Colonic mucosa (tissue), 4 donors: Measurements from ENCODE around the gene ZBTB9. TPM values are rescaled to one million over a fixed set of nuclear protein-coding genes. Genes with fewer than 3 reads are reported as not detected.

ENCODE experiments used
- DNase-seq: peaks from one replicate; pipeline ENCODE4 v3.0.0-alpha.2; 2020
- H3K27ac ChIP-seq: fragments of 200-600 bp; one replicate; pipeline ENCODE4 v1.8.0; 2021
- H3K27me3 ChIP-seq: fragments of 200-600 bp; one replicate; pipeline ENCODE4 v1.8.0; 2021
- H3K36me3 ChIP-seq: fragments of 200-600 bp; one replicate; pipeline ENCODE4 v1.8.0; 2021
- H3K4me1 ChIP-seq: fragments of 200-600 bp; one replicate; pipeline ENCODE4 v1.8.0; 2021; ENCODE audit warnings: mild to moderate bottlenecking
- H3K4me3 ChIP-seq: fragments of 200-600 bp; one replicate; pipeline ENCODE4 v1.8.0; 2021
- H3K9ac ChIP-seq, 2 donors: one replicate each; pipeline ENCODE4 v1.7.0; 2013; ENCODE audit warnings: control low read depth in 2 of 2, low read depth in 2 of 2, low read length in 2 of 2
- H3K9me3 ChIP-seq: fragments of 200-600 bp; one replicate; pipeline ENCODE4 v1.8.0; 2021
- intact Hi-C: fragments of 100-400 bp; cut with DNase I; formaldehyde crosslinking; loops from one replicate; pipeline ENCODE4 v1.14.1; 2022
- total RNA-seq, 2 donors: library from RNA; stranded (reverse); fragmentation: NEBNext Ultra II Directional in 1 of 2; extraction: Animal tissue kit (Norgen Biotek cat#: 25700) in 1 of 2; gene quantifications; one replicate each; pipeline ENCODE4 v1.2.1, GENCODE V29; 2021
- TF ChIP-seq, protein P1 (sequence below): fragments of 200-600 bp; IDR thresholded peaks from one replicate; pipeline ENCODE4 v1.8.0; 2022; ENCODE audit warnings: antibody characterized with exemption, mild to moderate bottlenecking
- donor health status: healthy.
- donor health status: DM: no; HTN: no; CAD: no.
- donor health status: DM: no; HTN: no; CAD: no.

The ZBTB9 gene
- total RNA-seq, 2 donors from 2014 or later, result 4.8 to 8.1 TPM

DNA sequence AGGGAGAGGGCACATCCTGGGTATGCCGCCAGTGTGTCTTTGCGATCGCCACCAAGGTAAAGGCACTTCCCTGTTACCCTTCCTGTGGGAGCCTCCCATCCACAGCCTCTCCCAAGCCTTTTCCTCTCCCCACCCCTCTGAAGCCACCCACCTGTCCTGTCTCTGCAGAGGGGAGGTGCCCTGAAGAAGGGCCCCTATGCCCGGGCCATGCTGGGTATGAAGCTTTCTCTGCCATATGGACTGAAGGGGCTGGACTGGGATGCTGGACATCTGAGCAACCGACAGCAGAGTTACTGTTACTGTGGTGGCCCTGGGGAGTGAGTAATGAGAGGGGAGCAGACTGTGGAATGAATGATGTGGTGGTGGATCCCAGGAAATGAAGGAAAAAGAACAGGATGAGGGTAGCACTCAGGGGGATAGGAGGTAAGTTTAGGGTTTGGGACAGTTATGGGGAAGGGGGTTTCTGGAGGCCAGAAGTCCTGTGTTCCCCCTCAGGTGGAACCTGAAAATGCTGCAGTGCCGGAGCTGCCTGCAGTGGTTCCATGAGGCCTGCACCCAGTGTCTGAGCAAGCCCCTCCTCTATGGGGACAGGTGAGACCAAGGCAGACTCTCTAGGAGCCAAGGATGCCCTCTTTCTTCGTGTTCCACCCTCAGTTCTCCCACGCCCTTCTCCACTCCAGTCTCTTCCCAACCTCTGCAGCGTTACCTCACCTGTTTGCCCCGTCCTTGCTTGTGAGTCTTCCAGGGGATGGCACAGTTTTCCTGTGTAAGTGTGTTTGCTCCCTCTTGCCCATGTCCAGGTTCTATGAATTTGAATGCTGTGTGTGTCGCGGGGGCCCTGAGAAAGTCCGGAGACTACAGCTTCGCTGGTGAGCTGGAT lies 40.9 kb upstream of the ZBTB9 start:
- intact Hi-C loops, result loop anchor here (10.0 kb wide), 1 partner anchor 99 kb away; the partner anchor contains the start of genes TAPBP and ZBTB22
- TF ChIP-seq, protein P1, sequence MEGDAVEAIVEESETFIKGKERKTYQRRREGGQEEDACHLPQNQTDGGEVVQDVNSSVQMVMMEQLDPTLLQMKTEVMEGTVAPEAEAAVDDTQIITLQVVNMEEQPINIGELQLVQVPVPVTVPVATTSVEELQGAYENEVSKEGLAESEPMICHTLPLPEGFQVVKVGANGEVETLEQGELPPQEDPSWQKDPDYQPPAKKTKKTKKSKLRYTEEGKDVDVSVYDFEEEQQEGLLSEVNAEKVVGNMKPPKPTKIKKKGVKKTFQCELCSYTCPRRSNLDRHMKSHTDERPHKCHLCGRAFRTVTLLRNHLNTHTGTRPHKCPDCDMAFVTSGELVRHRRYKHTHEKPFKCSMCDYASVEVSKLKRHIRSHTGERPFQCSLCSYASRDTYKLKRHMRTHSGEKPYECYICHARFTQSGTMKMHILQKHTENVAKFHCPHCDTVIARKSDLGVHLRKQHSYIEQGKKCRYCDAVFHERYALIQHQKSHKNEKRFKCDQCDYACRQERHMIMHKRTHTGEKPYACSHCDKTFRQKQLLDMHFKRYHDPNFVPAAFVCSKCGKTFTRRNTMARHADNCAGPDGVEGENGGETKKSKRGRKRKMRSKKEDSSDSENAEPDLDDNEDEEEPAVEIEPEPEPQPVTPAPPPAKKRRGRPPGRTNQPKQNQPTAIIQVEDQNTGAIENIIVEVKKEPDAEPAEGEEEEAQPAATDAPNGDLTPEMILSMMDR, result no peak
- H3K27ac ChIP-seq, result no peak overlapping the region
- no peaks in the 10 kb centered on the region for H3K9me3 ChIP-seq
- H3K27me3 ChIP-seq, result no peaks in the 10 kb centered on the region
- no peak overlapping the region for H3K9ac ChIP-seq
- no peak overlapping the region for H3K4me3 ChIP-seq
- H3K36me3 ChIP-seq, result peaks cover 4% of the 10 kb centered on the region
- H3K4me1 ChIP-seq, result peaks cover 7% of the 10 kb centered on the region
- no peak for DNase-seq

DNA sequence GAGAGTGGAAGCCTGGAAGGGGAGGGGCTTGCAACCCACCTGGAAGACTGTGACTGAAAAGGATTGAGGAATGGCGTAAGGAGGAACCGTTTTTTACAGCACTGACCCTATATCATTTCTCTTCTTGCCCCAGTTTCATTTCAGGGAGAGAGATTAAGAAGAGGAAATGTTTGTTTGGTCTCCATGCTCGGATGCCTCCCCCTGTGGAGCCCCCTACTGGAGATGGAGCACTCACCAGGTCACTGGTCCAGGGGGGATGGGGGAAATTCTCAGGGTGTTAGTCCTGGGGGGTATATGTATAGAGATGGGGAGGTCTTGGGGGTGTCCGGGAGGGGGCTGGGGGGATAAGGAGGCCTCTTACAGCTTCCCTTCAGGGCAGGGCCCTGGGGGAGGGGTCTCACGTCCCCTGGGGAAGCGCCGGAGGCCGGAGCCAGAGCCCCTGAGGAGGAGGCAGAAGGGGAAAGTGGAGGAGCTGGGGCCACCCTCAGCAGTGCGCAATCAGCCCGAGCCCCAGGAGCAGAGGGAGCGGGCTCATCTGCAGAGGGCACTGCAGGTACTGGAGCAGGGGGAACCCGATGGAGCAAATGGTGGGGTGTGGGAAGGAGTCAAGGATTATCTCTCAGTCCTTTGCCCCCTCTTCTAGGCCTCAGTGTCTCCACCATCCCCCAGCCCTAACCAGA lies 39.6 kb upstream of the ZBTB9 start:
- Histone ChIP-seq H3K27me3 (no peaks in the 10 kb centered on the region), H3K9me3 (no peaks in the 10 kb centered on the region), H3K9ac (no peak overlapping the region), H3K36me3 (peaks cover 4% of the 10 kb centered on the region), H3K27ac (no peak overlapping the region), H3K4me1 (peaks cover 7% of the 10 kb centered on the region), H3K4me3 (no peak overlapping the region)
- TF ChIP-seq, protein P1, result no peak
- intact Hi-C loops, result loop anchor here (10.0 kb wide), 1 partner anchor 100 kb away; the partner anchor contains the start of genes TAPBP and ZBTB22
- DNase-seq, result no peak

DNA sequence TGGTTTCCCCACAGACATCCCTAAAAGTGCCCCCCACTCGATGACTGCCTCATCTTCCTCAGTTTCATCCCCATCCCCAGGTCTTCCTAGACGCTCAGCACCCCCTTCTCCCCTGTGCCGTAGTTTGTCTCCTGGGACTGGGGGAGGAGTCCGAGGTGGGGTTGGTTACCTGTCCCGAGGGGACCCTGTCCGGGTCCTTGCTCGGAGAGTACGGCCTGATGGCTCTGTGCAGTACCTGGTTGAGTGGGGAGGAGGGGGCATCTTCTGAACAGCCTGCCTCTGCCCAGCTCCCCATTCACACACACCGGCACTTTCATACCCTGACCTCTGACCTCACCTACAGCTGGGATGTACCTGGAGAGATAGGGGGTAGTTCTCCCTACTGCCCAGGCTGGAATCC lies 38.5 kb upstream of the ZBTB9 start:
- intact Hi-C loops, result loop anchor here (10.0 kb wide), 1 partner anchor 101 kb away; the partner anchor contains the start of genes TAPBP and ZBTB22
- Histone ChIP-seq H3K27ac (no peak overlapping the region), H3K27me3 (no peaks in the 10 kb centered on the region), H3K4me3 (no peak overlapping the region), H3K9ac (no peak overlapping the region), H3K4me1 (peaks cover 7% of the 10 kb centered on the region), H3K9me3 (no peaks in the 10 kb centered on the region), H3K36me3 (peaks cover 4% of the 10 kb centered on the region)
- DNase-seq, result no peak
- TF ChIP-seq, protein P1, result no peak

DNA sequence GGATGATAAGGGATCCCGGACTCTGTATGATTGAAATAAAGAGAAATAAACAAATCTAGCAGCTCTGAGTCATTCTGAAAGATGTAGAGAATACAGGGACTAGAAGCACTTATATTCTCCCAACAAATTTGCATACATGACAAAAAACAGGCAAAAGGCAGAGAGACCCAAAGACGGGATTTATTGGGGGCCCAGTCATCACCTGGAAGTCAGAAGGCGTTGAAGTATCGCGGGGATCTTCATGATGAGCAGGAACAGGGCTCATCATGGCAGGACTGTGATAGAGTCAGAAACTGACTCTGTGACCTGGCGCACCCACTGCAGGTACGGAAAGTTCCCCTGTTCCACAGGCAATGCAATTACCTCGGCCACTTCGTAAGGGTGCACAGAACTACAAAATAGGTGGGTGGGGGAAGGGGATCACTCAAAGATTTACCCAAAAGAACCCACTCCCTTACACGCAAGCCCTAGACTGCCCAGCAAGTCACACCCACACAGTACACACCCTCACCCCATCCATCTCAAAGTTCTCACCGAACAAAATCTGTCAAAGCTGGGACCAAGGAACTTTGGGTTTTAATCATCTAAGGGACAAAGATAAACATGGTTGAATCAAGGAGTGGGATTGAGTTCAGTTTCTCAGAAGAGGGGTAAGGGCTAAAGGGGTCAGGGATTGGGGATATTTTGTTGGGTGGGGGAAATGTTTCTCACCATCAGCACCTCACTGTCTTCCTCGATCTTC lies 37.8 kb upstream of the ZBTB9 start:
- Histone ChIP-seq H3K9ac (peak overlapping the region; percentile 58 to 93), H3K36me3 (peaks cover 4% of the 10 kb centered on the region), H3K27ac (peak overlapping the region; percentile 79), H3K4me3 (peak overlapping the region; percentile 67), H3K9me3 (no peaks in the 10 kb centered on the region), H3K4me1 (peaks cover 7% of the 10 kb centered on the region), H3K27me3 (no peaks in the 10 kb centered on the region)
- DNase-seq, result no peak
- intact Hi-C loops, result loop anchor here (10.0 kb wide), 1 partner anchor 102 kb away; the partner anchor contains the start of genes TAPBP and ZBTB22
- TF ChIP-seq, protein P1, result no peak
